HG02759 (cell line): Measurements from ENCODE around the gene DOLPP1.
A peak's percentile ranks its signal among the peaks of the same experiment; 100 is the strongest.

Source experiments
- ATAC-seq: cut with Tn5 transposase; IDR thresholded peaks from one replicate; pipeline ENCODE4 v1.9.1; 2021; ENCODE audit warnings: mild to moderate bottlenecking, moderate library complexity; ENCODE audit not compliant: unreplicated experiment

Gene DOLPP1

GRCh38 chr9:129063061-129063460, 17.9 kb upstream of the DOLPP1 start:
- ATAC-seq: no peak

GRCh38 chr9:129064499-129064908, 16.4 kb upstream of the DOLPP1 start:
- no peak for ATAC-seq

DNA sequence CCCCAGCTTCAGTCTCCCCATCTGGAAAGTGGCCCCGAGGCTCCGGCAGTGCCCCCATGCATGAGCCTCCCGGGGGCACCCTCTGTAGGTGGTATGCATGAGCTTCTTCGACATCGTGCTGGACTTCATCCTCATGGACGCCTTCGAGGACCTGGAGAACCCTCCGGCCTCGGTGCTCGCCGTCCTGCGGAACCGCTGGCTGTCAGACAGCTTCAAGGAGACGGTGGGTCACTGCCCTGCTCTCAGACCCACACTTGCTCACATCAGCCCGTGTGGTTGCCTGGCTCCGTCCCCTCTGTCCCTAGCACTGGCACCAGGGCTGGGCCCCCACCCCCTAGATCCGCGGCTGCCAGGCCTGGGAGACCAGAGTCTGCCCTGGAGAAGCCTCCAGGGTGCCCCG, 12.8 kb upstream of the DOLPP1 start:
- no peak for ATAC-seq

- ATAC-seq: peak; percentile 78
Measured at GRCh38 chr9:129068990-129069861, 11.7 kb upstream of the DOLPP1 start.

DNA sequence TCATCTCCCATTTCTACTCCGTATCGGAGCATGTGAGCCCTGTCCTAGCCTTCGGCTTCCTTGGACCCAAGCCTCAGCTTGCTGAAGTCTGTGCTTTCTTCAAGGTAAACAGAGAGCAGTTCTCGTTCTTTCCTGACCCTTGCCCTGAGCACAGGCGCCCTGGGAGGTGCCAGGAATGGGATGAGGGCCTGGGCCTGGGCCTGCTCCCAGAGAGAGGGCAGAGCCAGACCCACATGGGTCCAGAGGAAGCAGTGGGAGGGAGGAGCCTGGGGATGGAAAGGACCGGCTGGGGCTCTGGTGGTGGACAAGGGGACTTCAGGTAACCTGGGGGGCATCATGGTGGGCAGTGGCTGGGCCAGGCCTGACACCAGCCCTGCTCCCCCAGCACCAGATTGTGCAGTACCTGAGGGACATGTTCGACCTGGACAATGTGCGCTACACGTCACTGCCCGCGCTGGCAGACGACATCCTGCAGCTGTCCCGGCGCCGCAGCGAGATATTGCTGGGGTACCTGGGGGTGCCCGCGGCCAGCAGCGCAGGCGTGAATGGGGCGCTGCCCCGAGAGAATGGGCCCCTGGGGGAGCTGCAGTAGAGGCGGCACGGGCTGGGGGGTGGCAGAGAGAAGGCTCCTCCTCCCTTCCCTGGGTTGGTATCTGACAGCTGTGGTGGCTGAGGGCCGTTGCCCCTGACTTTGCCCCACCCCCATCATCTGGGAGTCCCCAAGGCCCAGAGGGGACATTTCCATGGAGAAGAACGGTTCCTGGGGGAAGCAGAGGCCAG, 10.9 kb upstream of the DOLPP1 start:
- no peak for ATAC-seq

DNA sequence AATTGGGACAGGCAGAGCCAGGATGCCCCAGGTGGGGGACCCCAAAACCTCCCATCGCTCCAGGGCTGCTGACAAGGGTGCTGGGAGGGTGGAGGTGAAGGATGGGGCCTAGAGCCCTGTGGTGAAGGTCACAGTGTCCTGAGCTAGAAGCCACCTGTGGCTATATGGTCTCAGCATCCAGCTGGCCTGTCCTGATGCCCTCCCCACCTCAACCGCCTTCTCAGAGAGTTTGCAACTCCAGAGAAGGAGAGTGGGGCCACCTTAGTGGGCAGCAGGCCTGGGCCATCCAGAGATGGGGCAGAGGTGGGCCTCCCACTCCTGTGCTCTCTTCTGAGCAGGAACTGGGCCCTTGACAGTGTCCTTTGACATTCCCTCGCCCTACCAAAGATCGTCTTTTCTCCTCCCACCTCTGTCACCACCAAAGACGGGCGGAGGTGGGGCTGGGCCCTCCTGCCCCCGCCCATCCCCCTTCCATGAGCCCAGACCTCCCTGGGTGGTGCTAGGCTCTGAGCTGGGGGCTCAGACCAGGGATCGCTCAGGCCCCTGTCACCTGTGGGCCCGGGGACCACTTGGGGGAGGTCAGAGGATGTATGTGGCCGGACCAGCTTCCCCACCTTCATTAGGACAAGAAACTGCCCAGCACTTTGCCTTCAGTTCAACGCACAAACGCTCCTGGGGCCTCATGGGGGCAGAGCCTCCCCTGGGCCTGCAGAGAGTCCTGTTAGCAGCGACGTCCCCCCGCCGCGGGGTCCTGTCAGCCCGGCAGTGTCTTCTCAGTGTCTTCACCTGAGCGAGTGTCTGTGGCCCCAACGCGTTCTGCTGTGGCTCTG, 10.0 kb upstream of the DOLPP1 start:
- ATAC-seq: no peak

GRCh38 chr9:129071526-129072126, 9.3 kb upstream of the DOLPP1 start:
- no peak for ATAC-seq

DNA sequence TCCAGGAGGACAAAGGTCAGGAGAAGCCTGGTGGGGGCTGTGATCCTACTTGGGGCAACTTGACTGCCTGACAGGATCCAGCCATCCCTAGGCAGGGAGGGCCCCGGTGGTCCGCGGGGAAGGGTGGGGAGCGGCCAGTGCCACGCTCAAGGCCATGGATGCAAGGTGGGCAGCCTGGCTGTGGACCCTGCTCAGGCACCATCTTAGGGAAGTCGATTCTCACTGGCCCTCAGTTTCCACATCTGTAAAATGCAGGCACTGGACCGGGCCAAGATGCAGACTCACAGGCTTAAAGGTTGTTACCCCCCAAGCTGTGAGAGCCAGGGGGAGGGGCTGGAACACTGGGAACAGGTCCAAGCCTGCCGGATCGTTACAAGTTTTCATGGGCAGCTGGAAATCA, 8.7 kb upstream of the DOLPP1 start:
- ATAC-seq: no peak

DNA sequence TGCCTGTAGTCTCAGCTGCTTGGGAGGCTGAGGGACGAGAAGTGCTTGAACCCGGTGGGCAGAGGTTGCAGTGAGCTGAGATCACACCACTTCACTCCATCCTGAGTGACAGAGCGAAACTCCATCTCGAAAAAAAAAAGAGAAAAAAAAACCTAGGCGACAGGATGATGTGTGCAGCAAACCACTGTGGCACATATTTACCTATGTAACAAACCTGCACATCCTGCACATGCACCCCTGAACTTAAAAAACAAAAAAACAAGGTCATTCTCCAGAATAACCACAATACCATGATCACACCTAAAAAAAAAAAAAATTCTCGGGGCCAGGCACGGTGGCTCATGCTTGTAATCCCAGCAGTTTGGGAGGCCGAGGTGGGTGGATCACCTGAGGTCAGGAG, 7.5 kb upstream of the DOLPP1 start:
- no peak for ATAC-seq

GRCh38 chr9:129074106-129074505, 6.8 kb upstream of the DOLPP1 start:
- ATAC-seq: no peak

GRCh38 chr9:129075996-129076639, 4.8 kb upstream of the DOLPP1 start:
- no peak for ATAC-seq

DNA sequence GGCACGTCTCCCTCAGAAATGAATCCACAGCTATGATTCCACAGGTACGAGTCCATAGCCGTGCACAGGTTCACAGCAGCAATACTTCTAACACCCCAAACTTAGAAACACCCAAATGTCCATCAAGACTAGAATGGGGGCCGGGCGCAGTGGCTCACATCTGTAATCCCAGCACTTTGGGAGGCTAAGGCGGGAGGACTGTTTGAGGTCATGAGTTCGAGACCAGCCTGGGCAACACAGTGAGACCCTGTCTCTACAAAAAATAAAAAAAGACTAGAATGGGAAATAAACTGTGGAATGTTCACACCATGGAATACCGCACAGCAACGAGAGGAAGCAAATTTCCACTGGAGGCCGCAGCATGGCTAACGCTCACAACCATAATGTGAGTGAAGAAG, 4.3 kb upstream of the DOLPP1 start:
- no peak for ATAC-seq

- ATAC-seq: no peak
Measured at GRCh38 chr9:129077236-129077635, 3.7 kb upstream of the DOLPP1 start.

DNA sequence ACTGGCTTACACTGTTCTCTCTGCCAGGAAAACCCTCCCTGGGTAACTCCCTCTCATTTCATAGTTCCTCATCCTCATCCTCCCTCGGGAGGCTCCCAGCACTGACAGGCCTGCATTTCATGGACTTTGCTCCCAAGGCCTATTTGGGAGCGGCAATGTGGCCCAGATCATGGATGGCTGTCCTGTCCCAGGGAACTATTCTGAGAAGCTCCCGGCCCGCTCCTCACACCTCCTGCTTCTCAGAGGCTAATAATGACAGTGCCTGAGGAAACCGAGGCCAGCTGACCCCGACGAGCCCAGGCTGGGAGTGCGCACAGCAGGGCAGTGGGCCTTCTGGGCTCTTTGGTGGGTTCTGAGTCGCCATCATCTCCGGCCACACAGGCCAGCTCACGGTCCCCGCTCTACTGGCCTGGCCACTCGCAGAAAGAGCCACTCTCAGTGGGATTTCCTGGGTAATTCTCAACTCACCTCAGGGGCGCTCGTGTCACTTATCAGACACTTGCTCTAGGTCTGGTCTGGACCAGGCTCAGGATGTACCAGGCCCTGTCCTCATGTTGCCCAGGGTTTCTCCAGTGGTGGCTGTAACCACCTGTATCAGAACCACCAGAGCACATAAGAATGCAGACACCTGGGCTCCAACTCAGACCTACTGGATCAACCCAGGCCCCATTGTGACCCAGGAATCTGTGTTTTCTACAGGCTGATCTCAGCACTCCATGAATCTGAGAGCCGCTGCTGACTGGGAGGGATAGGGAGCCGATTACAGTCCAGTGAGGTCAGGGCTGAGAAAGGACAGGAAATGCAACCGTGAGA, 2.0 kb upstream of the DOLPP1 start:
- no peak for ATAC-seq

GRCh38 chr9:129079829-129080228, 1.1 kb upstream of the DOLPP1 start:
- ATAC-seq: no peak

- no peak for ATAC-seq
Measured at GRCh38 chr9:129080298-129080600, 662 bp upstream of the DOLPP1 start.

GRCh38 chr9:129081388-129081904, 535 bp downstream of the DOLPP1 start:
- no peak for ATAC-seq

GRCh38 chr9:129084087-129084486, 3.2 kb downstream of the DOLPP1 start:
- ATAC-seq: no peak

DNA sequence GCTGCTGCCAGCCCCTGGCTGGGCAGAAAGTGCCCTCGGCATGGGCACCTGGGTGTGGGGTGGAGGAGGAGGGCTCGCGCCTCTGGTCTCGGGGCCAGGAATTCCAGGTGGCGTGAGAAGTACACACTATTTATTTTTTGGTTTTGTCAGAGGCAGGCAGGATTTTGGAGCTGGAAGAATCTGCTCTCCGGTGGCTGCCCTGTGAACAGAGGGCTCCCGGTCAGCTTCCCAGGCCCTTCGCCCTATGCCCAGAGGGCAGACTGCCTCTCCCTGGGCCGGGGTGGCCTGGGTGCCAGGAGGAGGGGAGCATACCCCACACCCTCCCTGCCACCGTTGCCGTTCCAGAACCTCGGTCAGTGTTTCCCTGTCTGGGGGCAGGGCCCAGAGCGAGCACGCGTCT, 8.3 kb downstream of the DOLPP1 start:
- ATAC-seq: no peak
